Mesendoderm (in vitro differentiated cells): Measurements from ENCODE around the gene PROS1. TPM values are rescaled to one million over a fixed set of nuclear protein-coding genes. Genes with fewer than 3 reads are reported as not detected.

Experiments
- DNase-seq: peaks from one replicate; pipeline ENCODE4 v3.0.0; 2013
- H2AK5ac ChIP-seq: 2 replicates; pipeline ENCODE4 v1.6.1; 2013; ENCODE audit warnings: low read length, inconsistent platforms
- H2BK120ac ChIP-seq: 2 replicates; pipeline ENCODE4 v1.6.1; 2013; ENCODE audit warnings: low read depth, mild to moderate bottlenecking, low read length, moderate library complexity, mixed read lengths
- H2BK15ac ChIP-seq: replicated peaks from 2 replicates; pipeline ENCODE4 v1.6.1; 2013; ENCODE audit warnings: low read depth, mild to moderate bottlenecking, moderate library complexity
- H2BK5ac ChIP-seq: 2 replicates; pipeline ENCODE4 v1.6.1; 2013; ENCODE audit warnings: low read length, inconsistent platforms
- H3K18ac ChIP-seq: 2 replicates; pipeline ENCODE4 v1.6.1; 2013; ENCODE audit warnings: mild to moderate bottlenecking, low read length, mixed read lengths
- H3K23ac ChIP-seq: one replicate; pipeline ENCODE4 v1.6.1; 2013; ENCODE audit warnings: low read length
- H3K27ac ChIP-seq: 2 replicates; pipeline ENCODE4 v1.5.1; 2013; ENCODE audit warnings: low read depth, mild to moderate bottlenecking, inconsistent platforms, low read length, moderate library complexity
- H3K27me3 ChIP-seq: 2 replicates; pipeline ENCODE4 v1.6.1; 2013; ENCODE audit warnings: low read length, control low read depth, mild to moderate bottlenecking, inconsistent platforms; ENCODE audit not compliant: insufficient read depth, poor library complexity
- H3K36me3 ChIP-seq: 2 replicates; pipeline ENCODE4 v1.6.1; 2013; ENCODE audit warnings: low read length, inconsistent platforms; ENCODE audit not compliant: control insufficient read depth, insufficient read depth
- H3K4ac ChIP-seq: one replicate; pipeline ENCODE4 v1.6.1; 2013; ENCODE audit warnings: low read depth, mild to moderate bottlenecking, low read length, moderate library complexity
- H3K4me1 ChIP-seq: 2 replicates; pipeline ENCODE4 v1.6.1; 2013; ENCODE audit warnings: low read depth, low read length, inconsistent platforms; ENCODE audit not compliant: control insufficient read depth
- H3K4me2 ChIP-seq: 2 replicates; pipeline ENCODE4 v1.6.1; 2013; ENCODE audit warnings: low read length
- H3K4me3 ChIP-seq: 2 replicates; pipeline ENCODE4 v1.5.1; 2013; ENCODE audit warnings: mild to moderate bottlenecking, low read length
- H3K56ac ChIP-seq: one replicate; pipeline ENCODE4 v1.6.1; 2013; ENCODE audit warnings: low read length
- H3K79me1 ChIP-seq: 2 replicates; pipeline ENCODE4 v1.6.1; 2013; ENCODE audit warnings: low read length, inconsistent platforms
- H3K79me2 ChIP-seq: 2 replicates; pipeline ENCODE4 v1.6.1; 2013; ENCODE audit warnings: mild to moderate bottlenecking, low read length; ENCODE audit not compliant: control insufficient read depth, insufficient read depth
- H3K9ac ChIP-seq: 2 replicates; pipeline ENCODE4 v1.6.1; 2013; ENCODE audit warnings: low read length, inconsistent platforms
- H4K5ac ChIP-seq: one replicate; pipeline ENCODE4 v1.6.1; 2013; ENCODE audit warnings: low read length
- H4K8ac ChIP-seq: one replicate; pipeline ENCODE4 v1.6.1; 2013; ENCODE audit warnings: low read depth, mild to moderate bottlenecking, control low read depth, low read length, moderate library complexity
- WGBS: extraction: QIAGEN DNeasy Blood & Tissue Kit; methylation state at CpG from one replicate; pipeline ENCODE4 v1.1.7; 2013; ENCODE audit warnings: low lambda C conversion rate, missing lambda C conversion rate; ENCODE audit not compliant: insufficient coverage; ENCODE audit errors: extremely low coverage; 5-methylcytosine and 5-hydroxymethylcytosine counted together
- polyA plus RNA-seq, 2 experiments: library from polyadenylated mRNA; stranded (reverse); fragments of 200-250 nt; gene quantifications; one replicate each; pipeline ENCODE4 v1.2.3, GENCODE V29; 2013

PROS1 gene
- 3.6 TPM for polyA plus RNA-seq (2013, experiment 1 of 2)
- 3.4 TPM for polyA plus RNA-seq (2013, experiment 2 of 2)

DNA sequence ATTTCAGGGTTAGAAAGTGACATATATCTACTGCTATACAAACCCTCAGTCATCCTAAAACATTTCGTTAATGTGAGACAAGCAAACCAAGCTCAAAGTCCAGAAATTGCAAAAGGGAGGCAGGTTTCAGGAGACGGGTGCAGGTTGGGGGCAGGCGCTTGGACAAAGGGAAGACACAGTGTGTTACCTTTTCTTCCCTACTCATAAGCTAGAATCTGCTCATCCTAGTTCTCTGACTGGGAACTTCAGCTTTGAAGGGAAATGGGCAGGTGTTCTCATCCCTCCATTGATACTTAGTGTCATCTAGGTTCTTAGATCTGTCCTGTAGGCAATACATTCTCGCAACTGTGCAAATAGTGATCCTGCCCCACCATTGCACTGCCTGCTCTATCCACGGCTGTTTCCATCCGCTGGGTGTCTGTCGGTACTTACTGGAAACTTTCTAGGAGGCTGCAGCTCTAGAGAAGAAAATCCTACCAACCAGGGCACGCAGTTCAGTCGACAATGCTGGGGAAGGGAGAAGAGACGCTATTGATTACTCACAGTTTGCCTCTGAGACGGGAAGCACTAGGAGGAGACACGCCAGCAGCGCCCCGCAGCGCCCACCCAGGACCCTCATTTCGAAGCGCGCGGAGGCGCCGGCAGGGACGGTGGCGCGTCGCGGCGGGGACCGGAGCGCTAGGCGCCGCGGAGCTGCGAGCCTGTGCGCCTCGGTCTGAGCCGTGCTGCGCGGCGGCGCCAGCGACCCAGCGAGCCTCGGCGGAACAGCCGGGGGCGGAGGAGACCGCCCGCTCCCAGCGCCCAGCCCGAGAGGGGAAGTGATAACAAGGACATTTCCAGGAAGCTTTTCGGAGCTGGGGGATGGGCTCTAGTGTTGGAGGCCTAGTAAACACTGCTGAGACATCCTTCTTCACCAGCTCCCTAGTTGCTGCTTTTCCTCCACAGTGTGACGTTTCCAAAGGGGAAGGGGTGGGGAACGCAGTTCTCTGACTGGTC, at the start of gene PROS1:
Gene PROS1, minus strand, starts transcription at position 766 of the 996 bp plus-strand sequence. Its CDS starts 147 bp downstream, at position 619.
- peak within 1 kb of the TSS; percentile 76 for H3K23ac ChIP-seq
- H2AK5ac ChIP-seq: no peak within 1 kb of the TSS
- peak within 1 kb of the TSS; percentile 62 for H4K5ac ChIP-seq
- no peaks in the 10 kb centered on the region for H3K79me1 ChIP-seq
- no peak within 1 kb of the TSS for H2BK15ac ChIP-seq
- H3K79me2 ChIP-seq: no peaks in the 10 kb centered on the region
- H2BK120ac ChIP-seq: no peak within 1 kb of the TSS
- peak within 1 kb of the TSS; percentile 57 for H2BK5ac ChIP-seq
- peak within 1 kb of the TSS; percentile 81 for H3K56ac ChIP-seq
- H3K36me3 ChIP-seq: no peaks in the 10 kb centered on the region
- peak within 1 kb of the TSS; percentile 46 for H3K18ac ChIP-seq
- no peaks in the 10 kb centered on the region for H3K27me3 ChIP-seq
- DNase-seq: peak; percentile 95
- WGBS: no CpG with 5 or more reads among the region's 53 CpGs
- H3K4me3 ChIP-seq: peak within 1 kb of the TSS; percentile 10
- peak within 1 kb of the TSS; percentile 92 for H3K27ac ChIP-seq
- peak within 1 kb of the TSS; percentile 56 for H3K9ac ChIP-seq
- H3K4me1 ChIP-seq: peaks cover 2% of the 10 kb centered on the region
- peak within 1 kb of the TSS; percentile 60 for H3K4me2 ChIP-seq
- peak within 1 kb of the TSS; percentile 55 for H3K4ac ChIP-seq
- no peak within 1 kb of the TSS for H4K8ac ChIP-seq

DNA sequence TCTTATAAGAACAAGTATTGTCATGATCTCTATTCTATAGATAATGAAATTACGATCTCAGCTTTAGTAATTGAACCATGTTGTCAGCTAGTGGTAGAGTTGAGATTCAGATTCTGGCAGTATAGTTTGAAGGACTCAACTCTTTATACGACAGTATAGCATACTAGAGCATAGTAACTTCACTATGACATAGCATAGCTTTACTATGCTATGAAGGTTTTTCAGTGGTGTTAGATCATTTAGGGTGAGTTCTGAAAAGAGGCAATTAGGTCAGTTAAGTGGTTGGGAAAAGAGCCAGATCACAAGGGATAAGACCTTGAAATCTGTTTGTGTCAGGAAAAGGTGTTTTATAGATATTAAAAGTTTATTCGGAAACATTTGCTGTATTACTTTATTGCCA, 46.6 kb upstream of the PROS1 start:
- H2AK5ac ChIP-seq: no peak overlapping the region
- no CpG with 5 or more reads among the region's 3 CpGs for WGBS
- H3K9ac ChIP-seq: no peak overlapping the region
- no peak overlapping the region for H2BK15ac ChIP-seq
- H3K23ac ChIP-seq: no peak overlapping the region
- H3K4me3 ChIP-seq: no peak overlapping the region
- no peaks in the 10 kb centered on the region for H3K4me1 ChIP-seq
- no peak overlapping the region for H4K5ac ChIP-seq
- no peak overlapping the region for H3K56ac ChIP-seq
- no peak overlapping the region for H3K18ac ChIP-seq
- no peaks in the 10 kb centered on the region for H3K79me2 ChIP-seq
- no peak overlapping the region for H3K27ac ChIP-seq
- H2BK5ac ChIP-seq: no peak overlapping the region
- no peaks in the 10 kb centered on the region for H3K79me1 ChIP-seq
- no peak overlapping the region for H3K4me2 ChIP-seq
- no peaks in the 10 kb centered on the region for H3K36me3 ChIP-seq
- no peak for DNase-seq
- no peaks in the 10 kb centered on the region for H3K27me3 ChIP-seq
- no peak overlapping the region for H2BK120ac ChIP-seq
- H3K4ac ChIP-seq: no peak overlapping the region
- H4K8ac ChIP-seq: no peak overlapping the region

DNA sequence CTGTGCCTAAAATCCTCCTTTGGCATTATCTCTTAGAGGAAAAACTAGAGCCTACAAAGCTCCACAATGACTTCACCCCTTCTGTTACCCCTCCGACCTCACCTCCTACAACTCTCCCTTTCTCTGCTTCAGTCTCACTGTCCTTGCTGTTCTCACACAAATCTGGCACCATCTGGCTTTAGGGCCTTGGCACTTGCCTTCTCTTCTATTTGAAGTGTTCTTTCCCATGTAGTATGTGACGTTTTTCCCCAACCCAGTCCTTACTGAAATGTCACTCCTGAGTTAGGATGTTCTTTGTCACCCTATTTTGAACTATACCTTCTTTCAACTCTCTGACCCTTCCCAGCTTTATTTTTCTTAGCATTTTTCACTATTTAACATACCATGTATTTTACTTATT, 46.0 kb upstream of the PROS1 start:
- WGBS: no CpG with 5 or more reads among the region's 2 CpGs
- Histone ChIP-seq H3K4me2 (no peak overlapping the region), H3K79me1 (no peaks in the 10 kb centered on the region), H3K56ac (no peak overlapping the region), H2BK5ac (no peak overlapping the region), H3K79me2 (no peaks in the 10 kb centered on the region), H3K18ac (no peak overlapping the region), H3K4me3 (no peak overlapping the region), H3K23ac (no peak overlapping the region), H4K8ac (no peak overlapping the region), H3K36me3 (no peaks in the 10 kb centered on the region), H2AK5ac (no peak overlapping the region), H2BK120ac (no peak overlapping the region), H3K27ac (no peak overlapping the region), H3K4me1 (no peaks in the 10 kb centered on the region), H2BK15ac (no peak overlapping the region), H3K9ac (no peak overlapping the region), H4K5ac (no peak overlapping the region), H3K27me3 (no peaks in the 10 kb centered on the region), H3K4ac (no peak overlapping the region)
- no peak for DNase-seq

DNA sequence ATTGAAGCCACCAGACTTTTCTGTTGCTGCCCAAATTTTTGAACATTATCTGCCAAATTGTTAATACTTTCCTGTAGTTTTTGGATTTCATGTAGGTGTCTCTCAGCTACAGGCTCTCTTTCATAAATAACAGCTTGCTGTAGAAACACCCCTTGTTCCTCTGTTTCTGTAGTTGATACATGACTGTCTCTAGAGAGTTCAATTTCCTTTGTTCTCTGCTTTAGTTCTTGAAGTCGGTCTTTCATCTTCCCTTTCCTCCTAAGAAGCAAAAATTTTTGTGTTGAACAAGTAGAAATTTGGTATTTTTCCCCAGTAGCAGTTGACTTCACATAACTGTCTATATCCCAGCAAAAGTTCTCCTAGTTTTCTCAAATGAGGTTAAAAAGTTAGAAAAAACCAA, 41.3 kb upstream of the PROS1 start:
- Histone ChIP-seq H3K27ac (no peak overlapping the region), H2BK5ac (no peak overlapping the region), H3K79me1 (no peaks in the 10 kb centered on the region), H3K4me2 (no peak overlapping the region), H3K27me3 (no peaks in the 10 kb centered on the region), H4K5ac (no peak overlapping the region), H3K36me3 (no peaks in the 10 kb centered on the region), H3K79me2 (no peaks in the 10 kb centered on the region), H3K4me1 (no peaks in the 10 kb centered on the region), H3K23ac (no peak overlapping the region), H2BK120ac (no peak overlapping the region), H3K18ac (no peak overlapping the region), H2AK5ac (no peak overlapping the region), H3K4me3 (no peak overlapping the region), H3K9ac (no peak overlapping the region), H2BK15ac (no peak overlapping the region), H4K8ac (no peak overlapping the region), H3K56ac (no peak overlapping the region), H3K4ac (no peak overlapping the region)
- DNase-seq: no peak
- WGBS: no CpG with 5 or more reads among the region's 1 CpG

DNA sequence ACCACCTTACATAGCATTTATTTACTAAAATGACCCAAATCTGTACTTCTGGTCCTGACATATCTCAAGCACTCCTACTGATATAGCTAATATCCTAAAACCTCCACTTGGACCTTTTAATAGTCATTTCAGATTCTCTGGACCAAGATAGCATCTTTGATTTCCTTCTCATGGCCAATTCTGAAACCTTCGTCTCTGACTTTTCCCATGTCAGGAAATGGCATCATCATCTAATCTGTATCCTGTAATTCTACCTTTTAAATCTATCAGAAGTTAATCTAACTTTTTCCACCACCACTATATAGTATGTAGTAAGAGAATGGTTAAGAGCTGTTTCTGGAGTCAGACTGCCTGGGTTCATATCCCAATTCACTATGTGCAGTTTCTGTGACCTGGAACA, 38.5 kb upstream of the PROS1 start:
- no peak overlapping the region for H4K5ac ChIP-seq
- no CpG with 5 or more reads among the region's 1 CpG for WGBS
- no peaks in the 10 kb centered on the region for H3K36me3 ChIP-seq
- H2BK15ac ChIP-seq: no peak overlapping the region
- H3K4ac ChIP-seq: no peak overlapping the region
- H3K4me1 ChIP-seq: no peaks in the 10 kb centered on the region
- no peak overlapping the region for H2AK5ac ChIP-seq
- H3K4me2 ChIP-seq: no peak overlapping the region
- no peaks in the 10 kb centered on the region for H3K79me2 ChIP-seq
- no peak overlapping the region for H3K4me3 ChIP-seq
- H3K79me1 ChIP-seq: no peaks in the 10 kb centered on the region
- no peak overlapping the region for H3K56ac ChIP-seq
- no peaks in the 10 kb centered on the region for H3K27me3 ChIP-seq
- no peak overlapping the region for H3K23ac ChIP-seq
- H2BK120ac ChIP-seq: no peak overlapping the region
- H3K18ac ChIP-seq: no peak overlapping the region
- no peak for DNase-seq
- H4K8ac ChIP-seq: no peak overlapping the region
- no peak overlapping the region for H2BK5ac ChIP-seq
- H3K9ac ChIP-seq: no peak overlapping the region
- H3K27ac ChIP-seq: no peak overlapping the region
